Measurements from ENCODE around the gene COX6A1.

COX6A1 gene

GRCh38 chr12:120437735-120438494, at the start of gene COX6A1:
TSS of gene COX6A1 (plus strand) at chr12:120438113. CDS start at chr12:120438127, 14 bp downstream.
- DNase-seq (ENCODE audit: low spot score) = peak; percentile 98

GRCh38 chr12:120388691-120389481, 49.0 kb upstream of the COX6A1 start:
- DNase-seq (ENCODE audit: low spot score) = peak; percentile 91

GRCh38 chr12:120390540-120391120, 47.3 kb upstream of the COX6A1 start:
- no peak for DNase-seq (ENCODE audit: low spot score)

GRCh38 chr12:120394483-120395367, 43.2 kb upstream of the COX6A1 start:
- DNase-seq (ENCODE audit: low spot score) = peak; percentile 84

GRCh38 chr12:120397824-120398540, 39.9 kb upstream of the COX6A1 start:
- DNase-seq (ENCODE audit: low spot score) = peak; percentile 95

- no peak for DNase-seq (ENCODE audit: low spot score)
Observed at GRCh38 chr12:120399531-120399930, 38.4 kb upstream of the COX6A1 start.

- DNase-seq (ENCODE audit: low spot score) = peak; percentile 84
Observed at GRCh38 chr12:120402217-120402616, 35.7 kb upstream of the COX6A1 start.

GRCh38 chr12:120403869-120404268, 34.0 kb upstream of the COX6A1 start:
- DNase-seq (ENCODE audit: low spot score) = no peak

- no peak for DNase-seq (ENCODE audit: low spot score)
Observed at GRCh38 chr12:120404271-120404670, 33.6 kb upstream of the COX6A1 start.

GRCh38 chr12:120406069-120406468, 31.8 kb upstream of the COX6A1 start:
- no peak for DNase-seq (ENCODE audit: low spot score)

GRCh38 chr12:120406553-120406952, 31.4 kb upstream of the COX6A1 start:
- DNase-seq (ENCODE audit: low spot score) = no peak

GRCh38 chr12:120408771-120409170, 29.1 kb upstream of the COX6A1 start:
- DNase-seq (ENCODE audit: low spot score) = no peak

- DNase-seq (ENCODE audit: low spot score) = no peak
Observed at GRCh38 chr12:120412421-120412820, 25.5 kb upstream of the COX6A1 start.

- DNase-seq (ENCODE audit: low spot score) = peak; percentile 88
Observed at GRCh38 chr12:120413901-120414695, 23.8 kb upstream of the COX6A1 start.

GRCh38 chr12:120416490-120417216, 21.3 kb upstream of the COX6A1 start:
- no peak for DNase-seq (ENCODE audit: low spot score)

GRCh38 chr12:120417917-120418580, 19.9 kb upstream of the COX6A1 start:
- DNase-seq (ENCODE audit: low spot score) = no peak

- DNase-seq (ENCODE audit: low spot score) = no peak
Observed at GRCh38 chr12:120421701-120422100, 16.2 kb upstream of the COX6A1 start.

- no peak for DNase-seq (ENCODE audit: low spot score)
Observed at GRCh38 chr12:120422892-120423456, 14.9 kb upstream of the COX6A1 start.

- DNase-seq (ENCODE audit: low spot score) = no peak
Observed at GRCh38 chr12:120425797-120426196, 12.1 kb upstream of the COX6A1 start.
